GM19372 (cell line): ENCODE measurements around the gene COBLL1.

Experiments used
- ATAC-seq: cut with Tn5 transposase; IDR thresholded peaks from one replicate; pipeline ENCODE4 v1.9.1; 2021; ENCODE audit warnings: mild to moderate bottlenecking, low read depth, moderate library complexity; ENCODE audit not compliant: unreplicated experiment

COBLL1 gene

DNA sequence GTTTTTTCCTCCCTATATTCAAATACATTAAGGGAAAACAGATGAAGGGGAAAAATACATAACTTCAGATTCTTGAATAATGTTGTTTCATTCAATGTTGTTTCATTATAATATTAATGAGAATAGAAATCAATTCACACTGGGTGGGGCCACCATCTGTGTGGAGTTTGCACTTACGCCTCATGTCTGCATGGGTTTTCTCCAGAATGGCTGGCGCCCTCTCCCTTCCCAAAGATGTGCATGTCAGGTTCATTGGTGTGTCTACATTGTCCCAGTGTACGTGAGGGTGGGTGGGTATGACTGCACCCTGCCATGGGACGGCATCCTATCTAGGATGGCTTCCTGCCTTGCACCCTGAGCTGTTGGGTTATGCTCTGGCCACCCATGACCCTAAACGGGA is 51.7 kb downstream of the COBLL1 start:
- ATAC-seq = no peak

DNA sequence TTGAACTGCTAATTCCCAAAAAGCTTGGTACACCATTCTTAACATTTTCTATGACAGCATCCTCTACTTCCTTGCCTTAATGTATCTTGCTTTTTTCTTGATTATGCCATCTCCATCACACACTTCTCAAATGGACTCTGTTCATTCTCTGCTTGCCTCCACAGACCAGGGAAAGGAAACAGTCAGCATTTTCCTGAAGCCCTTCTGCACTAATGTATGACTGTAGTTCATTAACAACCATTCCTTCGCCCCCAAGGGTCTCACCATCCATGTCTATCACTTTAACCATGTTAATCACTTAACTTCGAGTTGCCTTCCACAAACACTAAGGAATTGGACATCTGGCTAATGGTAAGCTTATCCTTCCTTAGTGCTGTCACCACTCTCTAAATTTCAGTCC is 54.8 kb downstream of the COBLL1 start:
- ATAC-seq = no peak

- ATAC-seq = no peak
Measured at GRCh38 chr2:164785457-164785856, 56.2 kb downstream of the COBLL1 start.

- ATAC-seq = no peak
Measured at GRCh38 chr2:164784376-164784775, 57.2 kb downstream of the COBLL1 start.

DNA sequence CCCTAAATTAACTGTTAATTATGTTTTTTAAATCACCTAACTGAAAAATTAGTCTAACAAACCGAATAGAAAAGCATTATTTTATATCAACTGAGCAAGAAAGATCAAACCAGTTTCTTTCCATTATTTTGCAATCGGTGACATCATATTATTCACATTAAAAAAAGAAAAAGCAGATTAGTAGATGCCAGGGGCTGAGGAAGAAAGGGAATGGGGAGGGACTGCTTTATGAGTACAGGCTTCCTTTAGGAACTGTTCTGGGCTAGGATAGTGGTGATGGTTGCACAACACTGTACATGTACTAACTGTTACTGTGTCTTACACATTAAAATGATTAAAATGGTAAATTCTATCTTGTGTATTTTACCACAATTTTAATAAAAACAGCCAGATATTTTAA is 59.3 kb downstream of the COBLL1 start:
- no peak for ATAC-seq

DNA sequence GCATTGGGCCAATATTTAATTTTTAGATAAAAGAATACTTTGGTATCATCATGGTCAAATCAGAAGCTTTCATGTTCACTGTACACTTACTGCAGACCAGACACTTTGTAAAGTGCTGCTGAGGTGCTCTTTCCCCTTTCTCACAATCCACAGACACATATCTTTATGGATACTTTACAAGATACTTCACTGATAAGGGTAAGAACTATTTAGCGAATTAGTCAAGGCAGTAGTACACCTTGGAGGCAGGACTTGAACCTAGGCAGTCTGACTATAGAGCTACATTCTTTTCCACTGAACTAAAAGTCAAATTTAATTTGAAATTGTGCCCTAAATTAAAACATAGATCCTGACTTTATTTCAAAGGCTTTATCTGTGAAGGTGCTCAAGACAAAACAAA is 60.2 kb downstream of the COBLL1 start:
- no peak for ATAC-seq

GRCh38 chr2:164780611-164781178 is 60.9 kb downstream of the COBLL1 start:
- ATAC-seq = no peak

- ATAC-seq = no peak
Measured at GRCh38 chr2:164779383-164780057, 62.1 kb downstream of the COBLL1 start.

DNA sequence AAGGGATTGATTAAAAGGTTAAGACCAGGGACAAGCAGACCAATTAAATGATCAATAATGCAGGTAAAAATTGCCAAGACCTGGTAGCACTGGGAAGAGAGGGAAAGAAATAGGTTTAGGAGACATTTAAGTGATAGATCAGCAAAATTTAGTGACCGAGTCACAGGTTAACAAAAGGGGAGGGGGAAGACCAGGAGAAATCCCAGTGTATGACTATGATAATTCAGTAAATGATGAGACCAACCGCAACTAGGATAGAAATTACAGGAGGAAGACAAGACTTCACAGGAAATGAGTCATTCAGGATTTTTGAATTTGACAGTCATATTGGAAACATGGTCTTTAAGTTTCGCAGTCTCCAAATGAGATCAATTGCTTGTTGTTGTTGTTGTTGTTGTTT is 62.9 kb downstream of the COBLL1 start:
- ATAC-seq = no peak

- ATAC-seq = no peak
Measured at GRCh38 chr2:164777847-164778461, 63.7 kb downstream of the COBLL1 start.

DNA sequence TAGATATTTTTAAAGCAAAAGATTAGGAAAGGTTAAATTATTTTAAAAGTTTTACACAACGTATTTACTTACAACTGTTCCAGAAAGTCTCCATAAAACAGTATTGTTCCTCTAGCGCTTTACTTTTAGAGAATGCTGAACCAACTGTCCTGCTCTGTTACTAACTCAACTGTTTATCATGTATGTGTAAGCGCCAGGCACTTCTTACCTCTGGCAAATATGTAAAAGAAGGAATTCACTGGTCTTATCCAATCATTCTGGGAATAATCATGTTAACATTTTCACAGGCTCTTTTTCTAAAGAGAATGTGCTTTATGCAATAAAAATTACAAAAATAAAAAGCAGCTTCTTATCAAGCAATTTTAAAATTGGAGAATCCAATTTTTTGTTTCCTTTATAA is 68.0 kb downstream of the COBLL1 start:
- ATAC-seq = no peak

DNA sequence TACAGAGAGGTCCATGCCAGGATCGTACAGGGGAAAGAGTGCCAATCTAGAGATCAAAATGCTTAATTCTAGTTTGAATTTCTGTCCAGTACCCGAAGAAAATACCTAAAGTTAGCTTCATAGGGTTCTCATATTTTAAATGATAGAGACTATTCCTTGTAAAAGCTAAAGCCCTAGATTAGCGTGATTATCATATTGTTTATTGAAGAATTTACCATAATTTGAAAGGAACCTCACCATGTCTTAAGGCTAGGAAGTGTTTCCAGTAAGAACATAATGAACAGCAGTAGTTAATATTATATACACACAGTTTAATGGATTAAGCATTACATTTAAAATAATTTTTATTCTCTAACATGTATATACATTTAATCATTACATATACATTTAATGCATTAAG is 68.5 kb downstream of the COBLL1 start:
- no peak for ATAC-seq

DNA sequence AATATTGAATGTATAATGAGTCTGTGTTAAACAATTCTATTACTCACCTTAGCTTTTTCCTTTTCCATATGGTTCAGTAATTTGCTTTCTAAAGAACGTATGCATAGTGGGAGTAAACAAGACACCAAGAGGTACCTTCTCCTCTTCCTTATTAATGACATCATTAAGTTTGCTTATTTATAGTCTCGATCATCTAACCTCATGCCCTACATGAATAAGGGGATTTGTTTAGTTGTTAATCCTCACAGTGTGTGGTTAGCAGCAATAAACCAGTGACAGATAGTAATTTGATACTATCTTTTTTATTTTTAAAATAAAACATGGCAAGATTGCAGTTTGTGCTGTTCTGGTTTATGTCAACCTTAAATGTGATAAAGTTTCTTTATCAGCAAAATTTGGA is 69.7 kb downstream of the COBLL1 start:
- ATAC-seq = no peak

DNA sequence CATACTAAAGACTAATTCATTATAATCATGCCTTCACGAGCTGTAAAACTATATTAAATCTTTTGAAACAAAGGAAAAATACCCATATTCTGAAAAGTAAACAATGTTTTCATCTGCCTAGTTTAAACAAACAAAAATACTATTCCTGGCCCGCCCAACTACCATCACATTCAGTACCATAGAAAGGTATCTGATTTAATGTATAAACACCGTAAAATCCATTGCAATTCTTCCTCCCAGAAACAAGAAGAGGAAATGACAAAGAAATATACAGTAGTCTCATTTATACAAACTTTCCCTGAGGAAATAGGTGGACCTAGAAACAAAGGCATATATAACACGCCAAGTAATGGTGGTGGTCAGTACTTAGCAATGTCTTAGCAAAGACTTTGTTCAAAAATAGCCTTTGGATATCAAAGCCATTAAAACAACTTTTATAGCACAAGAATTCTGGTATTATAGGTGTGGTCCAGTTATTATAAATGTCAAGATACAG is 71.2 kb downstream of the COBLL1 start:
- no peak for ATAC-seq

DNA sequence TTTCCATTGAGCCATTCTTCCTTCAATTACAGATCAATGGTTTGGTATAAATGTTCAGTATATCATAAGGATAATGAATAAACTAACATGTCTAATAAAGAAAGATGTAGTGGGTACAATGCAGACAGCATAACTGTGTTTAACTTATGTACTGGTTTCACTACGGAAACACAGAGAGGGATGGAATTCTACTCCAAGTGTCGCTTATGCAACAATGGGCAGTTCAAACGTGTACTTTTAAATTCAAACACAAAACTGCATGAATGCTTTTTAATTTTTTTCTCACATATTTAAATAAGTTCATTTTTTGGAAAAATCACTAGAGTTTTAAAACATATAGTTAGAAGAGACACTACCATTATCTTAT is 74.7 kb downstream of the COBLL1 start:
- no peak for ATAC-seq

DNA sequence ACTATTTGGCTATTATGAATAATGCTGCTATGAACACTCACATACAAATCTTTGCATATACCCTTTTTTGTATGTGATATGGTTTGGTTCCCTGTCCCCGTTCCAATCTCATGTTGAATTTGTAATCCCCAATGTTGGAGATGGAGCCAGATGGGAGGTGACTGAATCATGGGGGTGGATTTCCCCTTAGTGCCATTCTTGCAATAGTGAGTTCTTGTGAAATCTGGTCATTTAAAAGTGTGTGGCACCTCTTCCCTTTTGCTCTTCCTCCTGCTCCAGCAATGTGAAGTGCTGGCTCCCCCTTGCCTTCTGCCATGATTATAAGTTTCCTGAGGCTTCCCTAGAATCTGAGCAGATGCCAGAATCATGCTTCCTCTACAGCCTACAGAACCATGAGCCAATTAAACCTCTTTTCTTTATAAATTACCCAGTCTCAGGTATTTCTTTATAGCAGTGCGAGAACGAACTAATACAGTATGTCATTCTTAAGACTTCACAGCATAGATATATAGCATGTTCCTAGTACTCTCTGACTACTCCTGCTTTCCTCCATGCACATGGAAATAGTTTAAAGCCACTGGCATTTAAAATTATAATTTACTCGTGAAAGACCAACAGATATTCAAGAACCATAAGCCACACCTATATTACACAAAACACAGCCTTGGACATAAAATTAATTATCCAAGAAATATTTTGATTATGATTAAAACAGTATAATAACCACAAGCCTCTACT is 75.2 kb downstream of the COBLL1 start:
- ATAC-seq = no peak

DNA sequence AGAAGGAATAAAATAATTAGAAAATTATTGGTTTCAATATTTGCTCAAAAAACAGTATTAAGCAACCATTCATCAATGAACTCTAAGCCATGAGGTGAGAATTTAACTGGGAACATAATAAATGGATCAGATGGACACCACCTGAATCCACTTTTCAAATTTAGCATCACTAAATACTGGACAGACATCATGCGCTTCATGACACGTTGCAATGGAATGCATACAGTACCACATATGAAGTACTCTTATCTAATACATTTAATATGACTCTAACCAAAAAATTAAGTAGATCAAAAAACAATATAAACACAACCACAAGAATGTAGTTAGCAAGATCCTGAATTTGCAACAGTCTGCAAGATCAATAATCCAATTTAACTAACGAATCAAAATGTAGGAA is 76.6 kb downstream of the COBLL1 start:
- ATAC-seq = no peak

GRCh38 chr2:164764474-164764873 is 77.1 kb downstream of the COBLL1 start:
- no peak for ATAC-seq

- ATAC-seq = no peak
Measured at GRCh38 chr2:164763431-164763830, 78.2 kb downstream of the COBLL1 start.

DNA sequence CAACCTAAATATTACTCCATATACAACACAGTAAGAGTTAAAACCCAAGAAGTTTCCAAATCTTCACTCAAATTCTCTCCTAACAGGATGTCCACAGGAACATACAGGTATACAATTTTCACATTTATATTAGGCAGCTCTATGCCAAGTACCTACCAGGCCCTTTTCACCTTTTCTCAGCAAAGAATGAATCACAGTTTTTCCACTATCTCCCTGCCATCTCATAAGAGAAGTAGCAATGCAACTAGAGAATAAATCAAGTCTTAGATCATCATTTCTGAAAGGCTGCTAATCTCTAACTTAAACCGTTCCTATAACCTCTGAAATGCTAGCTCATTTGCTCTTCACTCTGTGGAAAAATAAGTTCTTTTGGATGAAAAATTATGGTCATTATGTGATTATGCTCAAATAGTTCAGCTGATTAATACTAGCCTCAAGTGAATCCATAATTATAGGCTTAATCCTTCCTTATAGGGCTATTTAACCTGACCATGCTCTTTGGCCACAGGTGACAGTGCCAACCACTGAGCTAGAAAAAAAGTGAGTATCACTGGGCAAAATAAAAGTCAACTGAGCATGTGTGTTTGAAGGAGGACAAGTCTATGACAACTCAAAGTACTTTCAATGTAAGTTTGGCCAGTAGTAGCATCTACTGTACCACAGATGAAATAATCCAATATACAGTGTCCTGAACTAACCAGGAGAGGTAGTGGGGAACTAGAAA is 79.7 kb downstream of the COBLL1 start:
- ATAC-seq = peak; percentile 3

DNA sequence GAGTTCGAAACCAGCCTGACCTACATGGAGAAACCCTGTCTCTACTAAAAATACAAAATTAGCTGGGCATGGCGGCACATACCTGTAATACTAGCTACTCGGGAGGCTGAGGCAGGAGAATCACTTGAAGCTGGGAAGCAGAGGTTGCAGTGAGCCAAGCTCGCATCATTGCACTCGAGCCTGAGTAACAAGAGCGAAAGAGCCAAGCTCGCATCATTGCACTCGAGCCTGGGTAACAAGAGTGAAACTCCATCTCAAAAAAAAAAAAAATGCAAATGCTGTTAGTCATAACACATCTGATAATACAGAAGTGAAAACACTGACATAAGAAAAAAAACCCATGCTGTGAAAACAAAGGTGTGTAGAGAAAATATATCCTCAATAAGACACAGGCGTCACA is 80.4 kb downstream of the COBLL1 start:
- peak; percentile 99 for ATAC-seq
